HG03108 (cell line): ENCODE measurements around the gene WBP4.
"Not testable (repeated sequence)": the region's sequence is repeated elsewhere in the genome, so short reads cannot be mapped to it uniquely, and the experiment has no call there.

ENCODE experiments used
- ATAC-seq: cut with Tn5 transposase; IDR thresholded peaks from one replicate; pipeline ENCODE4 v1.9.1; 2021; ENCODE audit warnings: moderate library complexity; ENCODE audit not compliant: unreplicated experiment

The WBP4 gene, protein sequence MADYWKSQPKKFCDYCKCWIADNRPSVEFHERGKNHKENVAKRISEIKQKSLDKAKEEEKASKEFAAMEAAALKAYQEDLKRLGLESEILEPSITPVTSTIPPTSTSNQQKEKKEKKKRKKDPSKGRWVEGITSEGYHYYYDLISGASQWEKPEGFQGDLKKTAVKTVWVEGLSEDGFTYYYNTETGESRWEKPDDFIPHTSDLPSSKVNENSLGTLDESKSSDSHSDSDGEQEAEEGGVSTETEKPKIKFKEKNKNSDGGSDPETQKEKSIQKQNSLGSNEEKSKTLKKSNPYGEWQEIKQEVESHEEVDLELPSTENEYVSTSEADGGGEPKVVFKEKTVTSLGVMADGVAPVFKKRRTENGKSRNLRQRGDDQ

DNA sequence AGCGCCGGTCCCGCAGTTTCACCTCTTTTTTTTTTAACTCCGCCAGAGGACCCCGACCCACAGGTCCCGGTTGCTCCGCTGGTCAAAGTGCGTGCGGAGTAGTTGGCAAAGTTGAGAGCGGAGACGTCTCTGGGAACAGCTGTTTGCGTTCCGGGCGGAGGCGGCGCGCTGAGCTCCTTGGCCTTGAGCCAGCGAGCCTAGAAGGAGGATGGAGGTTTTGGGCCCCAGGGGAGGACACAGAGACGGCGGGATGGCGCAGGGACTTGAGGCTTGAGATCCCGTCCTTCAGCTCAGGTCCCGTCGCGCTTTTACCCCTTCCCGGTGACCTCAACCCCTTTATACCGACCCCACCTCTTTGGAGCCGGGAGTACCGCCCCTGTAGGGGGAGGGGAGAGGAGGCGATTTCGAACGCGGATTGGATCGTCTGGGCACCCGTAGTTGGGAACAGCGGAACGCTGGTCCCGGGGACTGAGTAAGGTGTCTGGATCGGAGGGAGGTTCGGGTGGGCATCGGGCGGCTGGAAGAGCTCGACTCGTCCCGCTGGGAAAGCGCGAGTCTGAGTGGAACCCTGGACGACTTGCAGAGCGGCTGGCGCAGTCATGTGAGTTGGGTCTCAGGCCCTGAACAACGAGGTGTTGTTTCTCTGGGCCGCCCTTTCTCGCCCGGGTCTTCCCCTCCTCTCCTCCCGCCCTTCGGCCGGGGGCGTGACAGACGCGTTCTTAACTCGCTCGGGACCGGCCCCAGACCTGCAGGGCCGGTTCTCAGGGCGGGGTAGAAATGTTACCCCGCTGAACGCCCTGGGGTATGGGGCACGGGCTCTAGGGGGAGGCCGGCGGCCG is at the start of gene WBP4:
TSS of gene WBP4 (plus strand) at position 435 of the 839 bp plus-strand sequence. CDS start at position 600, 165 bp downstream.
- peak; percentile 71 for ATAC-seq

DNA sequence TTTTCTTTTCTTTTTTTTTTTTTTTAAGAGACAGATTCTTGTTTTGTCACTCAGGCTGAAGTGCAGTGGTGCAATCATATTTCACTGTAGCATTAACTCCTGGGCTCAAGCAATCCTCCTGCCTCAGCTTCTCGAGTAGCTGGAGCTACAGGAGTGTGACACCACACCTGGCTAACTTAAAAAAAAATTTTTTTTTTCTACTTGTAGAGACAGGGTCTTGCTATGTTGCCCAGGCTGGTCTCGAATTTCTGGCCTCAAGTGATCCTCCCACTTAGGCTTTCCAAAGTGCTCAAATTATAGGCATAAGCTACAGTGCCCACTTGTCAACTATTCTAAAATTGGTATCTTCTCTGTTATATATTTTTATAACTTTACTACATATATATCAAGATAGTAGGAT is 48.8 kb upstream of the WBP4 start:
- no peak for ATAC-seq

DNA sequence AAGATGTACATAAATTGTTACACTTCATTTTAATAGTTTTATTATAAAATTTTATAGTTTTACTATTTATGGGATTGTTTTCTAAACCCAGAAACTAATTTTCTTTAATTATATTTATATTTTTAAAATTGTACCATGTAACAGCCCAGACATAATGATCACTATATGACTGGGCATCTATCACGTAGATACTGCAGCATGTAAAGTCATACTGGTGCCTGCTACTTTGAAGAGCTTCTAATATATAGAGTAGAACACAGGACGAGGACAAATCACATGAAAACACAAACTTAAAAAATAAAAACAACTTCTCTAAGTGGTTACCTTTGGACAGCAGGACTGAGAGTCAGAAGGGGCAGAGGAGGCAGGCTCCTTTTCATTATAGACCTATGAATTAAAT is 47.5 kb upstream of the WBP4 start:
- ATAC-seq, result no peak

DNA sequence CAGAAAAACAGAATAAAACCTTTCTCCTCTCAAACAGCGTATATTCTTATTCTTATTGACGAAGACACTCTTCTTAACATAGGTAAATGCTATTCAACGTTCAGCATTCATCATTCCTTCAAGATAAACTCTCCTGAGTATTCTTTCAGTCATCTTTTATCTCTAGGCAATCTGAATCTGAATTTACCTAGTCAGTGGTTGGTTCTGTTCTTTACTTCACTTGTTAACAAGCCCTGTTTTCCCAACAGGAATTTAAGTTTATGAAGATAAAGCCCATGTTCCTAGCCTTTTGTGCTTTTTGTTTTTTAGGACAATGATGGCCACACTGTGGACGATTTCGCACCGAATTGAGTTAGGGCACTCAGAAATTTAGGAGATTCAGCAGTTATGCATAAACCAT is 45.4 kb upstream of the WBP4 start:
- no peak for ATAC-seq

DNA sequence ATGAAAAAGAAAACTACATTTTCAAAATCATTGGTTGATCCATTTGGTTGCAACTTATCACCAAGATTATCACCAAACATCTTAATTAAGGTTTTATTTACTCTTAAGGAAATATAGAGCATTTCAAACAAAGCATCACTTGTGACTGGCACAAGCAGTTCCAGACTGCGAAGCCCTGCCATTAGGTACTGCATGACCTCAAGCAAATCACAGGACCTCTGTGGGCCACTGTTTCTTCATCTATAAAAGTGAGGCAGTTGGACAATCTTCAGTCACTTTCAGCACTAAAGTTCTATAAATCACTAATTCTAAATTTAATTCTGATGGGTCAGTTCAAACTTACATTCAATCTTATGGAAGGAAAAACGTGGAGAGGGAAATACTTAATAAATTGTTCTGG is 44.1 kb upstream of the WBP4 start:
- no peak for ATAC-seq

DNA sequence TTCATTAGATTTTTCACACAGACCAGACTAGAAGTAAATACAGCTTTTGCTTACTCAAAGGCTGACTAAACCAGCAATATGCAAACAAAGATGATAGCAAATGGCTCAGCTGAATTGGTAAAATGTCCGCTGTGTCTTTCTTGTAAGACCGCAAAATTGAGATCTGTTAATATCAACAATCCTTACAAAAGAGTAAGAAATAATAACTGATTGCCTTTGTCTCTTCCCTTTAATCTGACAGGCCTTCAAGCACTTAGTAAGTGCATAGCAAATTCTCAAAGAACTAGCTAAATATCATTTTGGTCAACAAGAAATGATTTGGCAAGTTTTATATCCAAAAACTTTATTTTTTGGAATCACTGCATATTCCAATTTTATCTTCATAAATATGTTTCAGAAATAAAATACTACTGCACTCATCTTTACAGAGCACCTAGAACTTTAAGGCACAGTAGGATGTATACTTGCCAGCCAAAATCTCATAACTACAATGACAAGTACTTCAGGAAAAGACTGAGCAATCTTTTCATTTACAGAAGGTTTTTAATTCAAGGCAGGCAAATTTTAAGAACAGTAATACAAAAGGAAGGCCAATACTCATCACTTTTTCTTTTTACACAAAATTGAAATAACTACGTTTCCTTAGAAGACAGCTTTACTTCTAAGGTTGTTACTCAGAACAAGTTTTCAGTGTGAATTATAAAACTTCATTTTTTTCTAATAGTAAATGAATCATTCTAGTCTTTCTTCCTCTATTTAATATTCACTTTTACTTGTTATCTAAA is 43.3 kb upstream of the WBP4 start:
- ATAC-seq, result no peak

DNA sequence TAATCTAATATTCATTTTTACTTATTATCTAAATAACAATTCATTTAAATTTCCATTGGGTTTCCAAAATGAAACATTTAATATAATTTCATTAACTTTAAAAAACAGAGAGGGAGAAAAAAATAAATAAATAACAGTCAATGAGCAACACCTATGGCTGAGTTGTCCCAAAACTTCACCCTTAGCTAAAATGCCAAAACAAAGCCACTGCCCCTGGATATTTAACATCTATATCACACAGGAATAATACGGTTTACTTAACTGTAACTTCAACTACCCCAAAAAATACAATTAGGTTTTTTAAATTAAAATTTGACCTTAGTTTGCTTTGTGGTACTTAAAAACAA is 42.7 kb upstream of the WBP4 start:
- ATAC-seq, result no peak

DNA sequence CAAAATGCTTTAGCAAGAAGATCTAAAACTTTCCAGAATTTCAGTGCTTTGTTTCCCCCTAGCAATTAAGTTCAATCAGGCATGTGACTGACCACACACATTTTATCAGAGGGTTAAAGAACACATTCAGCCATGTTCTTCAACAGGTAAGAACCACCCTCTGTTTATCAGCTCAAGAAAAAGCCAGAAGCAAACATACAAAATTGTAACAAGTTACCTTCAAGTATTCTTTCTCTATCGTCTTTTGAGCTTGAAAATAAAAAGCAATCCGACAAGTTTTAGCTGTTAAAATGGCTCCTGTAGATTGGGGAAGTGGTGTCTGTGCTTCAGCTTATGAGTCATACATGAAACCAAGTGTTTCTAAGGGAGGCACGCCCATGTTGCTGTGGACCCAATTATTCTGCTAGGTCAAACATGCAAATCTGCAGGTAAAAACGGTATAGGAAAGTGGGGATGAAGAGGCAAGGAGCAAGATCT is 42.3 kb upstream of the WBP4 start, which contains the start of gene ELF1:
TSS of gene ELF1 (minus strand) at position 306 of the 477 bp plus-strand sequence. CDS start 37,262 bp downstream, outside the sequence.
- peak; percentile 92 for ATAC-seq

DNA sequence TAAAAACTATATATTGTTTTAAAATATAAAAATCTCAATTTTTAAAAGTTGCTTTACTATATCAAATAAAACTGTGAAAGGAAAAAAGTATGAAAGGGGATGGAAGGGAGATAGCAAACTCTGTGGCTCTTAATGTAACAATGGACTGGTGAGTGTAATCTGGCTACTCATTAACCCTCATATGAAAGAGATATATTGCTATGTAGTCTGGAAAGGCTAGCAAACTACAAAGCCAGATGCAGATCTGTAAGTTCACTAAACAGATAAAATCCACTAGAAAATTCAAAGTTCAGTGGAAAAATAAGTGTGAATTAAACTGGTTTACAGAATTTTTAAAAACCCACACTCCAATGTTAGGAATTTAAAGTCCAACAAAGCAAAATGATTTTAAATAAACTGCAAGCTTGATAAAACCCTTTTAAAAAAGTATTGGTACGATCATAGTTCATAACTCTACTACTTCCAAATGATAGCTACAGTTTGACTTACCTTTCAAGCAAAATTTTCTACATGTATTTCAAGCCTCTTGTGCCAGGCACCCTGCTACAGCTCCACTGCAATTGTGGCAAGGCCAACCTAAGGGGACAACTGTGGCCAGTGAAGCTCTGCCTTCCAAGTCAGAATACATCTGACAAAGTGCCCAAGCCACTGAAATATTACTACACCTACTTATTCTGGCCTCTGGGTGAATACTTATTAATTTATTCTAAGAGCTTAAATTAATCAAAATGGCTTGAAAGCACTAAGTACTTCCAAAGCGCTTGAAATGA is 41.5 kb upstream of the WBP4 start:
- ATAC-seq, result peak; percentile 45

DNA sequence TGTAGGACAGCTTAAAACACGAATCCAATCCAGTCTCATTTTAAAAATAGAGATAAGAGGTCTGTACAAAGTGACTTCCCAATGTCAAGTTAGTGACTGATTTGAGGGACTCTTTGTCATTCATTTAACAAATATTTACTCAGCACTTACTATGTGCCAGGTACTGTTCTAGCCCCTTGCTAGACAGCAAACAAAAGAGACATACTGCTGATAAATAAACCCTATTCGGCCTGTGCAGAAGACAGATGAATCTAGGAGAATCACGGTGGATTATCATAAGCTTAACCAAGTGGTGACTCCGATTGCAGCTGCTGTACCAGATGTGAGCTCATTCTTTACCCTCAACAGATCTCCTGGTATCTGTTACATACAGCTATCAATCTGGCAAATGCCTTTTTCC is 35.8 kb upstream of the WBP4 start:
- no peak for ATAC-seq

DNA sequence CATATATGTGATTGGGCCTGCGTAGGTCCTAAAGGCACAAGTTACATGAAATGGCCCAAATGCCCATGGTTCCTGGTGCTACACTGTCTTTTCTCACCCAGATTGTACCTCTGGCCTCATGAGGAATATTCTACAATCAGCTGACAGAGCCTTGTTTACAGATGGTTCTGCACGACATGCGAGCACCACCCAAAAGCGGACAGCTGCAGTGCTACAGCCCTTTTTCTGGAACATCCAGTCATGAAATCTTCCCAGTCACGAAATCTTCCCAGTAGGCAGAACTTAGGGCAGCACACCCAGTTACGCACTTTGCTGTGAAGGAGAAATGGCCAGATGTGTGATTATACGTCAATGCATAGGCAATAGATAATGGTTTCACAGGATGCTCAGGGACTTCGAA is 34.5 kb upstream of the WBP4 start:
- ATAC-seq, result no peak

DNA sequence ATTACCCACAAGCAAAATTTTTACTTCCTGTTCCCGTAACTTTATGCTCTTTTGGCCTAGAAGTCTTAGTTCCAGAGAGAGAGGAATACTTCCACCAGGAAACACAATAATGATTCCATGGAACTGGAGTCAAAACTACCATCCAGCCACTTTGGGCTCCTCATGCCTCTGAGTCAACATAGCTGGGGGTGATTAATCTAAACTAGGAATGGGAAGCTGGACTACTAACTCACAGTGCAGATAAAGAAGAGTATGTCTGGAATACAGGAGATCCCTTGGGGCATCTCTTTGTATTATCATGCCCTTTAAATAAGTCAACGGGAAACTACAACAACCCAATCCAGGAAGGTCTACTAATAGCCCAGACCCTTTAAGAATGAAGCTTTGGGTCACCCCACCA is 33.3 kb upstream of the WBP4 start:
- no peak for ATAC-seq

DNA sequence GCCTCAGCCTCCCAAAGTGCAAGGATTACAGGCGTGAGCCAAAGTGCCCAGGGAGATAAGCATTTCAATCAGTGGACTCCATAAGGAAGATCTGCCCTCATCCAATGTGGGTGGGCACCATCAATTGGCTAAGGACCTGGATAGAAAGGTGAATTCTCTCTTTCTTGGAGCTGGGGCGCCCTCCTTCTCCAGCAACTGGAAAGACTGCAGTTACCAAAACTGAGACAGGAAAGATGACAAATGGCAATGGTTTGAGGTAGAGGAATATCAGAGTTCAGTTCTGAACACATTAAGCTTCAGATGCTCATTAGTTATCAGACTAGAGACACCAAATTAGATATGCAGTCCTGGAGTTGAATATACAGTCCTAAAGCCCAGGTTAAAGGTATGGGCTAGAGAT is 31.7 kb upstream of the WBP4 start:
- ATAC-seq, result no peak

DNA sequence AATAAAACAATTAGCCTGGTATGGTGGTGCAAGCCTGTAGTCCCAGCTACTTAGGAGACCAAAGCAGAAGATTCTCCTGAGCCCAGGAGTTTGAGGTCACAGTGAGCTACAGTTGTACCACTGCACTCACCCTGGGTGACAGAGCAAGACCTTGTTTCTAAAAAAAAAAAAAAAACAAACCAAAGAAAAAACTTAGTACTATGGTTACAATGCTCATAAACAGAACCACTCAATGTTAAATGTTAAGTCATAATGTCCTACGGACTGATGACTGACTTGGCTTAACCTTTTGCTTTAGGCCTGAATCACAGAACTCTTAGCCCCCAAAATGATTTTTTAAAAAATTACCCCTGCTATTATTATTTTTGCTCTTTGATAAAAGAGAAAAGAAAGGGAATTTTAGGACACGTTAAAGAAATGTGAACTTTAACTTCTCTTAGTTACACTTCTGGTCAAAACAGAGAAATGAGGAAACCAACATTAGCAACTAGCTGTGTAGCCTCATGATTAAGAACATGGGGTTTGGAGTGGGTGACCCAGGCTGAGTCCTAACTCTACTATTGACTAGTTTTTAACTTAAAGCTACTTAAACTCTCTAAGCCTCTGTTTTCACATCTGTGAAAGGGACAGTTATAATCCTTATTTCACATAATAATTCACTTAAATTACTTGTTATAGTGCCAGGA is 28.5 kb upstream of the WBP4 start:
- no peak for ATAC-seq

DNA sequence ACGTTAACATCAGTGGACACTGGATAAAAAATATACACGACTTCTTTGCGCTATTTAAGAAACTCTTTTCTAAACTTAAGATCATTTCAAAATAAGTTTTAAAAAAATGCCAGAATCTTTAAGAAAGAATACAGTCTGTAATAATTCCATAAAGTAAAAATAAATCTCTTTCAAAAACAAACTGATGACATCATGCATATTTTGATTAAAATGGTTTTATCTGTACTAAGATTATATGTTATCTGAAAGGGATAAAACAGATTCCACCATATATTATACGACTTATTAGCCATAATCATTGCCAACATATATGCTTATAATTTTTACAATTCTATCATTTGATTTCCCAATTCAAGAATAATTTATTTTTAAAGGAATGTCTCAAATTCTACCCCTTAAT is 26.9 kb upstream of the WBP4 start:
- no peak for ATAC-seq

DNA sequence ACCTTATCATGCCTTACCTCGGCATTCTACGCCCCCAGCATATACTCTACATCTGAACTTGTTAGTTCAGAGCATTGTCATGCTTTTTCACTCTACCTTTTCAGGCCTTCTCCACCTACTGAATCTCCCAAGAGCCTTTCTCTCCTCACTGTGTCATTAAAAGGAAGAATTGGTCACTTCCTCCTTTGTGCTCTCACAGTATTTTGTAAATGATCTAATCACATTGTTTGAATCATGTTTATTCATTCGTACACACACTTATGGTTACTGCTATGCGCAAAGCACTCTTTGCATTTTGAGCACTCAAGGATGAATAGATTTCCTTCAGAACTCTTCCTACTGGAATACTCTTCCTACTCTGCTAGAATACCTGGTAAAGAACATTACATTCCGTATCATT is 26.4 kb upstream of the WBP4 start:
- ATAC-seq, result no peak

DNA sequence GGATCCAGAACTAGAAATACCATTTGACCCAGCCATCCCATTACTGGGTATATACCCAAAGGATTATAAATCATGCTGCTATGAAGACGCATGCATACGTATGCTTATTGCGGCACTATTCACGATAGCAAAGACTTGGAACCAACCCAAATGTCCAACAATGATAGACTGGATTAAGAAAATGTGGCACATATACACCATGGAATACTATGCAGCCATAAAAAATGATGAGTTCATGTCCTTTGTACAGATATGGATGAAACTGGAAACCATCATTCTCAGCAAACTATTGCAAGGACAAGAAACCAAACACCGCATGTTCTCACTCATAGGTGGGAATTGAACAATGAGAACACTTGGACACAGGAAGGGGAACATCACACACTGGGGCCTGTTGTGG is 24.8 kb upstream of the WBP4 start:
- ATAC-seq, result not testable (repeated sequence)

DNA sequence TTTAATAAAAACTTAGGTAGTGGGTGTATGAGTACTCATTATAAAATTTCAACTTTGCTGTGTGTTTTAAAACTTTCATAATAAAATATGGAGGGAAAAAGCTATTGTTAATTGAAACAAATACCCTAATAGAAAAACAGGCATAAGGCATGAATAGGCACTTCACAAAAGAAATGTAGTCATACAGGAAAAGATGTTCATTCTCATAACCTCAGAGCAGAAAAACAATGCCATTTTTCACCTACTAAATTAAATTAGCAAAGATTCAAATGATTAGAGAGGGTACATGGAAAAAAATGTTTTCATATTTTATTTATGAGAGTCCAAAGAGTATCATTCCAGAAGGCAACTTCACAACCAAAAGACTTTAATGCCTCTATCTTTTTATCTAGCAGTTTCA is 21.6 kb upstream of the WBP4 start:
- no peak for ATAC-seq

DNA sequence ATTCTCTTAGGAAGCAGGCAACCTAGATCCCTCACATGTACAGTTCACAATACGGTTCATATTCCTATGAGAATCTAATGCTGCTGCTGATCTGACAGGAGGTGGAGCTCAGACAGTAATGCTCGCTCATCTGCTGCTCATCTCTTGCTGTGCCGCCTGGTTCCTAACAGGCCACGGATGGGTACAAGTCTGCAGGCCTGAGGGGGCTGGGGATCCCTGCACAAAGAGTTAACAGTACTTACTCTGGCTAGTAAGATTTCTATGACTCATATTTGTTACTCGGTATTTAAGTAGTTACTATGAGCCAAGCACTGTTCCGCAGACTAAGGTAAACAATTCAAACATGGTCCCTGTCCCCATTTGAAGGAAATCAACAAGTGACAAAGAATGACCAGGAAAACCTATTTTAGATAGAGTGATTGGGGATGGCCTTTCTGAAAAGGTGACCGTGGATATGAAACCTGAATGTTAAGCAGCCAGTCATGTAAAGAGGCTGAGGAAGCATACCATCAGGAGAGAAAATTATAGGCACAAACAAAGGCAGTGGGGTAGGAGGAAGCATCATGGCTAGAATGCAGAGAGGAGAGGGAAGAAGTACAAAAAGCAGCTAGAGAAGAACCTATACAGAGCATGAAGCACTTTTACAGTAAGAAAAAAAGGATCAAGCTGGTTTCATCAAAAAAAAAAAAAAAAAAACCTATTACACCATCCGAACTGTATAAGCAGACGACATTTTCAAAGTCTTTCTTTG is 20.6 kb upstream of the WBP4 start:
- ATAC-seq, result no peak
